C4-2B (cell line): ENCODE results near the gene CLIP4.

Experiments used
- ZFX ChIP-seq: fragments of 450-650 bp; IDR thresholded peaks from 2 replicates; pipeline ENCODE4 v1.6.1; 2017
- TF ChIP-seq, protein P1 (sequence below): fragments of 450-650 bp; conservative IDR thresholded peaks from 2 replicates; pipeline ENCODE4 v1.5.1; 2017; ENCODE audit warnings: mild to moderate bottlenecking

DNA sequence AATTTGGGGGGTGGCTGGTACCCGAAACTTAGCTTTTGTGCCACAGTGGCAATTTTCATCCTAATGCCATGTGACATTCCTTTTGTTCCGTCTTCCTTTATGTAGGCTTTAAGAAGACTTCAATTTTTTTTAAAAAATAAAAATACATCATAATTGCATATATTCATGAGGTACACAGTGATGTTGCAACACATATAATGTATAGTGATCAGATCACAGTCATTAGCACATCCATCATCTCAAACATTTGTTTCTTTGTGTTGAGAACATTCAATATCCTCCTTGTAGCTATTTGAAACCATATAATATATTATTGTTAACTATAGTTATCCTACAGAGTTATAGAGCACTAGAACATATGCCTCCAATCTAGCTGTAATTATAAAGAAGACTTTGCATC is 6.0 kb upstream of the CLIP4 start:
- TF ChIP-seq, protein P1, sequence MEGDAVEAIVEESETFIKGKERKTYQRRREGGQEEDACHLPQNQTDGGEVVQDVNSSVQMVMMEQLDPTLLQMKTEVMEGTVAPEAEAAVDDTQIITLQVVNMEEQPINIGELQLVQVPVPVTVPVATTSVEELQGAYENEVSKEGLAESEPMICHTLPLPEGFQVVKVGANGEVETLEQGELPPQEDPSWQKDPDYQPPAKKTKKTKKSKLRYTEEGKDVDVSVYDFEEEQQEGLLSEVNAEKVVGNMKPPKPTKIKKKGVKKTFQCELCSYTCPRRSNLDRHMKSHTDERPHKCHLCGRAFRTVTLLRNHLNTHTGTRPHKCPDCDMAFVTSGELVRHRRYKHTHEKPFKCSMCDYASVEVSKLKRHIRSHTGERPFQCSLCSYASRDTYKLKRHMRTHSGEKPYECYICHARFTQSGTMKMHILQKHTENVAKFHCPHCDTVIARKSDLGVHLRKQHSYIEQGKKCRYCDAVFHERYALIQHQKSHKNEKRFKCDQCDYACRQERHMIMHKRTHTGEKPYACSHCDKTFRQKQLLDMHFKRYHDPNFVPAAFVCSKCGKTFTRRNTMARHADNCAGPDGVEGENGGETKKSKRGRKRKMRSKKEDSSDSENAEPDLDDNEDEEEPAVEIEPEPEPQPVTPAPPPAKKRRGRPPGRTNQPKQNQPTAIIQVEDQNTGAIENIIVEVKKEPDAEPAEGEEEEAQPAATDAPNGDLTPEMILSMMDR: no peak
- no peak for TF ChIP-seq ZFX
